Endodermal cell (in vitro differentiated cells): ENCODE measurements around the gene NLGN1. TPM values are rescaled to one million over a fixed set of nuclear protein-coding genes. Genes with fewer than 3 reads are reported as not detected.

Experiments used
- DNase-seq: peaks from one replicate; pipeline ENCODE4 v3.0.0-alpha.2; 2017
- H3K27ac ChIP-seq: 2 replicates; pipeline ENCODE4 v1.5.1; 2013; ENCODE audit warnings: mild to moderate bottlenecking, low read depth, low read length, moderate library complexity
- H3K27me3 ChIP-seq: 2 replicates; pipeline ENCODE4 v1.6.1; 2013; ENCODE audit warnings: mild to moderate bottlenecking, low read length, moderate library complexity; ENCODE audit not compliant: insufficient read depth, control insufficient read depth, poor library complexity, severe bottlenecking
- H3K36me3 ChIP-seq: 2 replicates; pipeline ENCODE4 v1.7.0; 2013; ENCODE audit warnings: mild to moderate bottlenecking, low read length, moderate library complexity; ENCODE audit not compliant: control insufficient read depth, insufficient read depth
- H3K4me1 ChIP-seq: one replicate; pipeline ENCODE4 v1.7.0; 2013; ENCODE audit warnings: low read length; ENCODE audit not compliant: control insufficient read depth, insufficient read depth
- H3K4me3 ChIP-seq: 2 replicates; pipeline ENCODE4 v1.5.1; 2013; ENCODE audit warnings: mild to moderate bottlenecking, low read length, moderate library complexity
- H3K9ac ChIP-seq: 2 replicates; pipeline ENCODE4 v1.6.1; 2013; ENCODE audit warnings: mild to moderate bottlenecking, low read length, moderate library complexity; ENCODE audit not compliant: poor library complexity, severe bottlenecking; ENCODE audit errors: extremely low read depth
- H3K9me3 ChIP-seq: 2 replicates; pipeline ENCODE4 v1.6.1; 2013; ENCODE audit warnings: mild to moderate bottlenecking, low read length, moderate library complexity; ENCODE audit not compliant: control insufficient read depth
- H3K27ac Mint-ChIP-seq: 2 replicates; pipeline ENCODE4 v1.8.0; 2020; ENCODE audit warnings: mixed read lengths
- H3K27me3 Mint-ChIP-seq: 2 replicates; pipeline ENCODE4 v1.8.0; 2021; ENCODE audit warnings: mild to moderate bottlenecking, mixed read lengths; ENCODE audit not compliant: insufficient read depth
- H3K36me3 Mint-ChIP-seq: 2 replicates; pipeline ENCODE4 v1.8.0; 2020; ENCODE audit warnings: low read depth, mixed read lengths
- H3K4me1 Mint-ChIP-seq: 2 replicates; pipeline ENCODE4 v1.8.0; 2020; ENCODE audit warnings: mixed read lengths
- H3K4me3 Mint-ChIP-seq: 2 replicates; pipeline ENCODE4 v1.8.0; 2020; ENCODE audit warnings: mild to moderate bottlenecking, moderate library complexity, mixed read lengths
- H3K9me3 Mint-ChIP-seq: 2 replicates; pipeline ENCODE4 v1.8.0; 2020; ENCODE audit warnings: mild to moderate bottlenecking, mixed read lengths
- CTCF ChIP-seq: fragments of 200-600 bp; sonication (generic); conservative IDR thresholded peaks from 2 replicates; pipeline ENCODE4 v1.5.0; 2021; ENCODE audit warnings: antibody characterized with exemption, mild to moderate bottlenecking
- WGBS, 2 experiments: methylation state at CpG; one replicate each; pipeline versions ENCODE4 v1.1.5 to v1.1.7; 2013; ENCODE audit warnings: missing lambda C conversion rate in 2 of 2, mixed read lengths in 1 of 2; ENCODE audit not compliant: insufficient coverage in 1 of 2, insufficient read length in 1 of 2; 5-methylcytosine and 5-hydroxymethylcytosine counted together
- total RNA-seq, 2 donors: library from RNA; stranded (reverse); fragmentation: NEBNext Ultra II Directional in 1 of 2; extraction: Animal tissue kit (Norgen Biotek cat#: 25700) in 1 of 2; gene quantifications; 2 replicates in 1 of 2; 3 replicates in 1 of 2; pipeline ENCODE4 v1.2.1, GENCODE V29; 2021

NLGN1 gene
- total RNA-seq, 2 donors from 2014 or later, result 3.4 to 14.3 TPM

DNA sequence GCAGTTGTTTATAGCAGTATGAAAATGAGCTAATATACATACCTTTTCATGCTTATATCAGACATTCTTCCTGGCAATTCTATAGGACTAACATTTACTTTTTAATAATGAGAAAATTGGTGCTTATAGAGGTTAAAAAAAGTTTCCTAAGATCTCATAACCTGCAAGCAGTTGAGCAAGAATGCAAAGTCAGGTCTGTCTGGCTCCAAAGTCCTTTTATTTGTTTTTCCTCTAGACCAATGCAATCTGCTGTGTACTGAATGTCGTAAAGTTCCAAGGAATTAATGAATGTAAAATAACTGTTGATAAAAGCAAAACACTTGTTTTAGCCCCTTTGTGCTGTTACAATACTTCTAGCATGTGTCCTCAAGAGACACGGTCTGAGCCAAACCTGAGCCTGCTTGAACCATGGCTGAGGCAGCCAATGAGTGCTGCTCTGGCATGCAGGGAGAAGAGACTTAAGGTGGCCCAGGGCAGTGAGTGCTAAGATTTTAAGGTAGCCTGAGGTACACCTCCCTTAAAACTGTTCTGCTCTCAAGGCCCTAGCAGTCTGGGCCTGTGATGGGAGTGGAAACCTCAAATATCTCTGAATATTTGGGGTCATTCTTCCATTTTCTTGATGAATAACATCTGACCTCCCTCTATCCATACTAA, 906.5 kb downstream of the NLGN1 start:
- H3K27ac ChIP-seq, result no peak overlapping the region
- H3K27me3 ChIP-seq, result no peaks in the 10 kb centered on the region
- no peaks in the 10 kb centered on the region for H3K9me3 ChIP-seq
- 49 to 50% methylated on average over 2 of the region's 2 CpGs for WGBS, 2 experiments
- no peak for DNase-seq
- Mint-ChIP-seq H3K27ac (no peak overlapping the region), H3K36me3 (no peaks in the 10 kb centered on the region), H3K9me3 (no peaks in the 10 kb centered on the region), H3K4me1 (peaks cover 2% of the 10 kb centered on the region), H3K27me3 (no peaks in the 10 kb centered on the region), H3K4me3 (no peak overlapping the region)
- H3K9ac ChIP-seq, result no peak overlapping the region
- H3K4me1 ChIP-seq, result no peaks in the 10 kb centered on the region
- TF ChIP-seq CTCF, result no peak
- H3K36me3 ChIP-seq, result no peaks in the 10 kb centered on the region
- H3K4me3 ChIP-seq, result no peak overlapping the region

- Histone ChIP-seq H3K36me3 (no peaks in the 10 kb centered on the region), H3K4me1 (no peaks in the 10 kb centered on the region), H3K9ac (no peak overlapping the region), H3K4me3 (no peak overlapping the region), H3K27ac (no peak overlapping the region), H3K27me3 (no peaks in the 10 kb centered on the region), H3K9me3 (no peaks in the 10 kb centered on the region)
- 83 to 100% methylated on average over 1 of the region's 1 CpG for WGBS, 2 experiments
- Mint-ChIP-seq H3K27me3 (no peaks in the 10 kb centered on the region), H3K4me1 (peaks cover 2% of the 10 kb centered on the region), H3K9me3 (no peaks in the 10 kb centered on the region), H3K4me3 (no peak overlapping the region), H3K36me3 (no peaks in the 10 kb centered on the region), H3K27ac (no peak overlapping the region)
- no peak for DNase-seq
- TF ChIP-seq CTCF, result no peak
These were observed 911.2 kb downstream of the NLGN1 start for GRCh38 chr3:174308736-174309135.

- Mint-ChIP-seq H3K27ac (no peak overlapping the region), H3K4me3 (no peak overlapping the region), H3K9me3 (no peaks in the 10 kb centered on the region), H3K27me3 (no peaks in the 10 kb centered on the region), H3K4me1 (no peaks in the 10 kb centered on the region), H3K36me3 (no peaks in the 10 kb centered on the region)
- TF ChIP-seq CTCF, result no peak
- no peak overlapping the region for H3K9ac ChIP-seq
- H3K36me3 ChIP-seq, result no peaks in the 10 kb centered on the region
- no peak overlapping the region for H3K4me3 ChIP-seq
- no peaks in the 10 kb centered on the region for H3K9me3 ChIP-seq
- H3K27ac ChIP-seq, result no peak overlapping the region
- no peaks in the 10 kb centered on the region for H3K4me1 ChIP-seq
- WGBS, 2 experiments, result 80 to 82% methylated on average over 7 of the region's 7 CpGs
- no peak for DNase-seq
- H3K27me3 ChIP-seq, result no peaks in the 10 kb centered on the region
These were observed 913.0 kb downstream of the NLGN1 start for GRCh38 chr3:174310475-174310983.
